HCT116 (cell line): ENCODE results near the gene GPBAR1.

Experiments
- CTCF ChIP-seq, 3 experiments: fragments of 200-600 bp in 1 of 3; sonication (generic) in 1 of 3; IDR thresholded peaks in 2 of 3; conservative IDR thresholded peaks in 1 of 3; 2 replicates each; pipeline ENCODE4 v1.5.1; 2012 to 2017; ENCODE audit warnings: low read depth in 2 of 3, low read length in 2 of 3, antibody characterized with exemption in 1 of 3, borderline replicate concordance in 1 of 3, control low read depth in 1 of 3, mild to moderate bottlenecking in 1 of 3, mixed read lengths in 1 of 3, mixed run types in 1 of 3, moderate library complexity in 1 of 3; ENCODE audit not compliant: insufficient read depth in 1 of 3
- POLR2A ChIP-seq: IDR thresholded peaks from 2 replicates; pipeline ENCODE4 v1.7.0; 2011; ENCODE audit warnings: borderline replicate concordance; ENCODE audit not compliant: insufficient read depth, insufficient read length; ENCODE audit errors: extremely low read depth
- POLR2AphosphoS5 ChIP-seq: IDR thresholded peaks from 2 replicates; pipeline ENCODE4 v1.6.1; 2011; ENCODE audit warnings: mild to moderate bottlenecking, low read depth, low read length, moderate library complexity
- RAD21 ChIP-seq: IDR thresholded peaks from 2 replicates; pipeline ENCODE4 v1.6.1; 2012; ENCODE audit warnings: low read depth, mild to moderate bottlenecking
- REST ChIP-seq: IDR thresholded peaks from 2 replicates; pipeline ENCODE4 v1.6.1; 2012; ENCODE audit warnings: low read depth
- SIN3A ChIP-seq: IDR thresholded peaks from 2 replicates; pipeline ENCODE4 v1.6.1; 2012; ENCODE audit warnings: low read depth
- YY1 ChIP-seq: IDR thresholded peaks from 2 replicates; pipeline ENCODE4 v1.6.1; 2011; ENCODE audit warnings: low read length, low read depth, moderate library complexity, mild to moderate bottlenecking; ENCODE audit not compliant: insufficient replicate concordance; ENCODE audit errors: extremely low read depth

- TF ChIP-seq REST (no peak), CTCF (IDR thresholded peaks at IDR 0.05 in 2 of 3, conservative IDR thresholded peaks at IDR 0.05 in 1 of 3; ENCODE audit: borderline replicate concordance in 1 of 3, insufficient read depth in 1 of 3, low read depth in 2 of 3, low read length in 2 of 3) (no peak), RAD21 (no peak), POLR2A (no peak), POLR2AphosphoS5 (no peak), YY1 (no peak), SIN3A (no peak)
Measured at GRCh38 chr2:218219934-218220333, 40.9 kb upstream of the GPBAR1 start.
